HepG2 (cell line): Measurements from ENCODE around the gene PSORS1C1. TPM values are rescaled to one million over a fixed set of nuclear protein-coding genes. Genes with fewer than 3 reads are reported as not detected.
A peak's percentile ranks its signal among the peaks of the same experiment; 100 is the strongest.
"Not testable (repeated sequence)": the region's sequence is repeated elsewhere in the genome, so short reads cannot be mapped to it uniquely, and the experiment has no call there.

Experiments used
- ATAC-seq: fragments of 200-7000 bp; cut with Tn5 transposase; 3 replicates; pipeline ENCODE4 v1.9.1; 2020; ENCODE audit warnings: mild to moderate bottlenecking, moderate library complexity
- BruUV-seq: library from RNA; stranded (reverse); fragments of 400-500 nt; replicated peaks from 2 replicates; lab custom pipeline; 2021; lab: Mats Ljungman, UMichigan
- CTCF ChIA-PET: fragments of 300-600 bp; formaldehyde crosslinking; extraction: SDS; loops from one replicate; lab custom pipeline; 2021; ENCODE audit warnings: low total read pairs, inconsistent platforms, low intra/inter-chr PET ratio; lab: Yijun Ruan, JAX
- POLR2A ChIA-PET: fragments of 350-600 bp; sonication (Branson Sonifier 250); formaldehyde crosslinking; loops from one replicate; lab custom pipeline; 2020; ENCODE audit warnings: antibody characterized with exemption, inconsistent platforms; lab: Yijun Ruan, JAX
- DNase-seq: peaks from one replicate; pipeline ENCODE4 v3.0.0-alpha.2; 2015; ENCODE audit warnings: low spot score
- FAIRE-seq: peaks from 3 replicates; lab custom pipeline; 2011; peaks lifted over from hg19 to GRCh38; lab: Jason Lieb, UNC
- H2AFZ ChIP-seq: one replicate; pipeline ENCODE4 v1.6.1; 2011; ENCODE audit warnings: low read length, inconsistent platforms
- H3K27ac ChIP-seq: fragments of 300-600 bp; 3 replicates; pipeline ENCODE4 v1.8.0; 2011; ENCODE audit warnings: mixed run types, mild to moderate bottlenecking, mixed read lengths, low read length, inconsistent platforms; ENCODE audit not compliant: insufficient read depth; ENCODE audit errors: extremely low read length
- H3K27me3 ChIP-seq, 2 experiments: fragments of 200-600 bp in 1 of 2; 2 replicates in 1 of 2; 3 replicates in 1 of 2; pipeline versions ENCODE4 v1.6.0 to v1.8.0; 2011; ENCODE audit warnings: low read length in 2 of 2, mild to moderate bottlenecking in 2 of 2, moderate library complexity in 2 of 2, inconsistent platforms in 1 of 2; ENCODE audit not compliant: insufficient read depth in 2 of 2, control insufficient read depth in 1 of 2
- H3K36me3 ChIP-seq, 2 experiments: fragments of 200-600 bp in 1 of 2; replicated peaks in 1 of 2; 2 replicates in 1 of 2; 3 replicates in 1 of 2; pipeline versions ENCODE4 v1.5.1 to v1.8.0; 2011; ENCODE audit warnings: low read length in 2 of 2, inconsistent platforms in 1 of 2; ENCODE audit not compliant: insufficient read depth in 2 of 2, control insufficient read depth in 1 of 2
- H3K4me1 ChIP-seq: 2 replicates; pipeline ENCODE4 v1.5.1; 2012; ENCODE audit warnings: low read length, inconsistent platforms; ENCODE audit not compliant: insufficient read depth
- H3K4me2 ChIP-seq: 2 replicates; pipeline ENCODE4 v1.6.0; 2011; ENCODE audit warnings: low read depth, low read length, inconsistent platforms
- H3K4me3 ChIP-seq, 3 experiments: fragments of 200-600 bp in 1 of 3; sonication (generic), shearing (Covaris generic) in 1 of 3; replicated peaks in 1 of 3; 2 replicates each; pipeline ENCODE4 v1.5.1; 2011 to 2016; ENCODE audit warnings: low read length in 3 of 3, inconsistent platforms in 2 of 3, low read depth in 2 of 3, mild to moderate bottlenecking in 2 of 3, control low read depth in 1 of 3, mixed read lengths in 1 of 3; ENCODE audit not compliant: insufficient read depth in 1 of 3
- H3K79me2 ChIP-seq: one replicate; pipeline ENCODE4 v1.6.1; 2011; ENCODE audit warnings: low read length, inconsistent platforms; ENCODE audit not compliant: insufficient read depth
- H3K9ac ChIP-seq: 2 replicates; pipeline ENCODE4 v1.6.0; 2011; ENCODE audit warnings: mild to moderate bottlenecking, low read depth, low read length, inconsistent platforms; ENCODE audit not compliant: insufficient read depth
- H3K9me3 ChIP-seq: 2 replicates; pipeline ENCODE4 v1.5.1; 2012; ENCODE audit warnings: mild to moderate bottlenecking, low read length
- H4K20me1 ChIP-seq: 2 replicates; pipeline ENCODE4 v1.6.0; 2011; ENCODE audit warnings: inconsistent platforms, mild to moderate bottlenecking, low read length, moderate library complexity; ENCODE audit not compliant: insufficient read depth
- IRF1 ChIP-seq: sonication (generic); formaldehyde crosslinking; IDR thresholded peaks from 2 replicates; pipeline ENCODE4 v1.4.0; 2020; ENCODE audit warnings: low read depth, mild to moderate bottlenecking, missing genetic modification reagents
- NFIC ChIP-seq: IDR thresholded peaks from 2 replicates; pipeline ENCODE4 v1.6.1; 2012; ENCODE audit warnings: mild to moderate bottlenecking, low read length, inconsistent platforms
- RORA ChIP-seq: sonication (generic); formaldehyde crosslinking; IDR thresholded peaks from 2 replicates; pipeline ENCODE4 v1.5.0; 2020; ENCODE audit warnings: mild to moderate bottlenecking, missing genetic modification reagents, moderate library complexity
- TGIF2 ChIP-seq: IDR thresholded peaks from 2 replicates; pipeline ENCODE4 v1.6.1; 2016; ENCODE audit warnings: control low read depth, missing compliant biosample characterization
- ZKSCAN8 ChIP-seq: IDR thresholded peaks from 2 replicates; pipeline ENCODE4 v1.6.1; 2016; ENCODE audit warnings: borderline replicate concordance, missing genetic modification reagents, missing compliant biosample characterization
- ZNF230 ChIP-seq: sonication (generic); formaldehyde crosslinking; IDR thresholded peaks from 2 replicates; pipeline ENCODE4 v1.4.0; 2020; ENCODE audit warnings: mild to moderate bottlenecking, missing genetic modification reagents
- ZNF337 ChIP-seq: sonication (generic); formaldehyde crosslinking; IDR thresholded peaks from 2 replicates; pipeline ENCODE4 v1.5.1; 2020; ENCODE audit warnings: missing genetic modification reagents, low read depth, mild to moderate bottlenecking, borderline replicate concordance
- ZNF414 ChIP-seq: sonication (generic); formaldehyde crosslinking; IDR thresholded peaks from 2 replicates; pipeline ENCODE4 v1.5.0; 2020; ENCODE audit warnings: missing genetic modification reagents
- ZNF543 ChIP-seq: sonication (generic); formaldehyde crosslinking; IDR thresholded peaks from 2 replicates; pipeline ENCODE4 v1.4.0; 2020; ENCODE audit warnings: mild to moderate bottlenecking, missing genetic modification reagents
- ZNF567 ChIP-seq: sonication (generic); formaldehyde crosslinking; IDR thresholded peaks from 2 replicates; pipeline ENCODE4 v1.8.1; 2023; ENCODE audit warnings: mild to moderate bottlenecking, missing genetic modification reagents, borderline replicate concordance
- ZNF609 ChIP-seq: sonication (generic); formaldehyde crosslinking; IDR thresholded peaks from 2 replicates; pipeline ENCODE4 v1.4.0; 2020; ENCODE audit warnings: mild to moderate bottlenecking, missing genetic modification reagents, borderline replicate concordance
- ZNF703 ChIP-seq: sonication (generic); formaldehyde crosslinking; IDR thresholded peaks from 2 replicates; pipeline ENCODE4 v1.5.1; 2020; ENCODE audit warnings: missing genetic modification reagents, mild to moderate bottlenecking, moderate library complexity, borderline replicate concordance
- ZNF770 ChIP-seq: sonication (generic); formaldehyde crosslinking; IDR thresholded peaks from 2 replicates; pipeline ENCODE4 v1.5.0; 2020; ENCODE audit warnings: mild to moderate bottlenecking, missing genetic modification reagents
- WGBS: methylation state at CpG from one replicate; pipeline ENCODE4 v1.1.6; 2017; ENCODE audit warnings: low lambda C conversion rate; 5-methylcytosine and 5-hydroxymethylcytosine counted together
- in situ Hi-C: cut with HindIII; loops from 2 replicates; pipeline ENCODE4 v1.10.0; 2017; ENCODE audit warnings: low pct_unique_long_range_greater_than_20kb; ENCODE audit not compliant: extremely low pct_ligation_motif_present
- intact Hi-C: fragments of 100-400 bp; cut with micrococcal nuclease; formaldehyde crosslinking; loops from one replicate; pipeline ENCODE4 v1.10.0; 2022; ENCODE audit not compliant: unreplicated experiment
- polyA plus RNA-seq, 8 experiments: library from polyadenylated mRNA; depleted of rRNA in 3 of 8; stranded (reverse) in 7 of 8; unstranded in 1 of 8; fragments of >200 nt; fragmentation: Illumina TruSeq in 4 of 8; extraction: Trizol in 4 of 8; gene quantifications; 2 replicates each; pipeline versions ENCODE4 v1.2.1 to v1.2.3, GENCODE V29; 2011 to 2016; ENCODE audit warnings: low read depth in 4 of 8, missing spikeins in 1 of 8, mixed read lengths in 1 of 8; ENCODE audit not compliant: insufficient read depth in 1 of 8
- total RNA-seq, 5 experiments: library from RNA; depleted of rRNA; stranded (reverse); fragments of >200 nt; fragmentation: Illumina TruSeq; extraction: Trizol; gene quantifications; 2 replicates each; pipeline ENCODE4 v1.2.3, GENCODE V29; 2016; ENCODE audit warnings: low read depth in 1 of 5

PSORS1C1 gene
- total and polyA plus RNA-seq, 2 of the 13 experiments (the other 11 are each of a cell fraction or from before 2014, with no cell fraction given): 0.01 to 0.02 TPM

GRCh38 chr6:31185695-31186051, 71.1 kb downstream of the PSORS1C1 start:
- H2AFZ ChIP-seq: peak overlapping the region; percentile 65
- ATAC-seq: peak; percentile 46
- H3K79me2 ChIP-seq: peaks cover 39% of the 10 kb centered on the region
- BruUV-seq: TSS peak; percentile 87
- H3K9me3 ChIP-seq, H3K36me3 ChIP-seq, in situ Hi-C loops, CTCF ChIA-PET, H3K27me3 ChIP-seq, H4K20me1 ChIP-seq, FAIRE-seq, DNase-seq: not testable (repeated sequence)
- intact Hi-C loops: loop anchor here (1.0 kb wide), 1 partner anchor 27 kb away; the partner anchor contains the start of gene TCF19
- 0% methylated on average over 4 of the region's 4 CpGs for WGBS
- H3K4me1 ChIP-seq: peaks cover 44% of the 10 kb centered on the region
- H3K4me3 ChIP-seq: peak overlapping the region; percentile 57 to 87 (median 70)
- peak overlapping the region; percentile 94 for H3K27ac ChIP-seq
- H3K4me2 ChIP-seq: peak overlapping the region; percentile 94
- POLR2A ChIA-PET: interaction anchor here (1.5 kb wide), 1 partner anchor 48 kb away, joined by 5 read pairs; no protein-coding TSS in a partner anchor
- peak overlapping the region; percentile 88 for H3K9ac ChIP-seq
- 0 out of 2 replicates have a peak, but pooled peaks have one; percentile 68 for TF ChIP-seq ZNF230 (CRISPR knock-in tag)
- 0 out of 2 replicates have a peak, but pooled peaks have one; percentile 46 for TF ChIP-seq ZNF703 (CRISPR knock-in tag)
- TF ChIP-seq ZNF567 (CRISPR knock-in tag): 0 out of 2 replicates have a peak, but pooled peaks have one; percentile 54
- TF ChIP-seq ZNF543 (CRISPR knock-in tag): peak; percentile 19; the same call in 1 of the 2 replicates
- TF ChIP-seq NFIC: 0 out of 2 replicates have a peak, but pooled peaks have one; percentile 3
- TF ChIP-seq ZNF770 (CRISPR knock-in tag): 0 out of 2 replicates have a peak, but pooled peaks have one; percentile 33
- TF ChIP-seq IRF1: peak; percentile 32; the same call in 1 of the 2 replicates
- 0 out of 2 replicates have a peak, but pooled peaks have one; percentile 68 for TF ChIP-seq RORA (CRISPR knock-in tag)
- TF ChIP-seq ZNF337 (CRISPR knock-in tag): peak; percentile 36; the same call in 1 of the 2 replicates
- TF ChIP-seq TGIF2 (CRISPR knock-in tag): peak; percentile 10; the same call in 1 of the 2 replicates
- TF ChIP-seq ZNF609 (CRISPR knock-in tag): 0 out of 2 replicates have a peak, but pooled peaks have one; percentile 1
- 0 out of 2 replicates have a peak, but pooled peaks have one; percentile 8 for TF ChIP-seq ZKSCAN8 (CRISPR knock-in tag)
- peak; percentile 18; the same call in 1 of the 2 replicates for TF ChIP-seq ZNF414
